ENCODE data around the gene POU2F2.

- TF ChIP-seq CEBPZ (IDR thresholded peaks at IDR 0.05; ENCODE audit: low read depth, low read length) (no peak), CTCF (IDR thresholded peaks at IDR 0.05 in 2 of 3, conservative IDR thresholded peaks at IDR 0.05 in 1 of 3; ENCODE audit: control insufficient read depth in 2 of 3, extremely low read depth in 1 of 3, insufficient read depth in 1 of 3, low read depth in 3 of 3, low read length in 3 of 3) (no peak)
These were observed 43.0 kb downstream of the POU2F2 start for GRCh38 chr19:42089191-42089750.

Measured in GM12878 (cell line).